Brain microvascular endothelial cell (primary cell): ENCODE measurements around the gene GNAO1.

Source experiments
- DNase-seq: peaks from one replicate; pipeline ENCODE4 v3.0.0-alpha.2; 2020
- H3K27ac ChIP-seq: fragments of 250-450 bp; sonication (Bioruptor Pico); 2 replicates; pipeline ENCODE4 v1.5.1; 2020; ENCODE audit warnings: mild to moderate bottlenecking, moderate library complexity
- H3K27me3 ChIP-seq: fragments of 250-450 bp; sonication (Bioruptor Pico); replicated peaks from 2 replicates; pipeline ENCODE4 v1.5.1; 2020; ENCODE audit warnings: mild to moderate bottlenecking
- H3K36me3 ChIP-seq: fragments of 250-450 bp; sonication (Bioruptor Pico); replicated peaks from 2 replicates; pipeline ENCODE4 v1.5.1; 2020; ENCODE audit warnings: mild to moderate bottlenecking
- H3K4me3 ChIP-seq: 2 replicates; pipeline ENCODE4 v1.5.1; 2011; ENCODE audit warnings: low read depth, mild to moderate bottlenecking, control low read depth, low read length, moderate library complexity
- CTCF ChIP-seq: IDR thresholded peaks from 2 replicates; pipeline ENCODE4 v1.5.1; 2011; ENCODE audit warnings: low read depth, mild to moderate bottlenecking, moderate library complexity, low read length, control low read depth, inconsistent platforms; ENCODE audit errors: missing control alignments
- in situ Hi-C: cut with HindIII; loops from 2 replicates; pipeline ENCODE4 v1.10.0; 2017; ENCODE audit warnings: low sequenced_read_pairs, low pct_ligation_motif_present

The GNAO1 gene

GRCh38 chr16:56260378-56261160, 69.3 kb downstream of the GNAO1 start:
- Histone ChIP-seq H3K4me3 (no peak overlapping the region), H3K36me3 (no peaks in the 10 kb centered on the region), H3K27me3 (peaks cover 3% of the 10 kb centered on the region), H3K27ac (no peak overlapping the region)
- in situ Hi-C loops = no loop called here
- no peak for DNase-seq
- TF ChIP-seq CTCF = no peak

GRCh38 chr16:56261656-56262055, 70.4 kb downstream of the GNAO1 start:
- Histone ChIP-seq H3K36me3 (no peaks in the 10 kb centered on the region), H3K4me3 (no peak overlapping the region), H3K27ac (no peak overlapping the region), H3K27me3 (peaks cover 3% of the 10 kb centered on the region)
- in situ Hi-C loops = no loop called here
- DNase-seq = no peak
- no peak for TF ChIP-seq CTCF

- Histone ChIP-seq H3K27me3 (peaks cover 2% of the 10 kb centered on the region), H3K4me3 (no peak overlapping the region), H3K27ac (no peak overlapping the region), H3K36me3 (no peaks in the 10 kb centered on the region)
- DNase-seq = no peak
- no peak for TF ChIP-seq CTCF
- in situ Hi-C loops = no loop called here
Observed at GRCh38 chr16:56262148-56262547, 70.9 kb downstream of the GNAO1 start.

- in situ Hi-C loops = no loop called here
- TF ChIP-seq CTCF = no peak
- no peak overlapping the region for H3K4me3 ChIP-seq
- DNase-seq = no peak
- H3K36me3 ChIP-seq = no peaks in the 10 kb centered on the region
- no peaks in the 10 kb centered on the region for H3K27me3 ChIP-seq
- H3K27ac ChIP-seq = no peak overlapping the region
Observed at GRCh38 chr16:56262551-56263245, 71.4 kb downstream of the GNAO1 start.

- Histone ChIP-seq H3K36me3 (no peaks in the 10 kb centered on the region), H3K27me3 (no peaks in the 10 kb centered on the region), H3K27ac (no peak overlapping the region), H3K4me3 (no peak overlapping the region)
- DNase-seq = peak; percentile 36
- in situ Hi-C loops = no loop called here
- TF ChIP-seq CTCF = no peak
Observed at GRCh38 chr16:56263711-56264608, 72.7 kb downstream of the GNAO1 start.
